HEK293 (cell line): ENCODE data around the gene ABLIM2.

Source experiments
- CTCF ChIA-PET: fragments of 350-600 bp; formaldehyde crosslinking; extraction: SDS; loops from one replicate; lab custom pipeline; 2021; ENCODE audit warnings: antibody characterized with exemption; lab: Yijun Ruan, JAX
- POLR2A ChIA-PET: fragments of 300-600 bp; formaldehyde crosslinking; extraction: SDS; loops from one replicate; lab custom pipeline; 2020; ENCODE audit warnings: antibody characterized with exemption, inconsistent platforms; lab: Yijun Ruan, JAX
- H3K27ac ChIP-seq: fragments of 200-500 bp; sonication (Bioruptor generic); 2 replicates; pipeline ENCODE4 v1.5.1; 2014; ENCODE audit warnings: low read depth, low read length, control low read depth, inconsistent platforms; ENCODE audit errors: extremely low read depth
- H3K36me3 ChIP-seq, 2 experiments: fragments of 200-500 bp in 1 of 2; sonication (Bioruptor generic) in 1 of 2; 1 replicate in 1 of 2; 2 replicates in 1 of 2; pipeline ENCODE4 v1.5.1; 2014 to 2017; ENCODE audit warnings: inconsistent platforms in 2 of 2, low read length in 2 of 2; ENCODE audit not compliant: control insufficient read depth in 2 of 2, insufficient read depth in 1 of 2
- H3K4me1 ChIP-seq: fragments of 200-500 bp; sonication (Bioruptor generic); 2 replicates; pipeline ENCODE4 v1.5.1; 2014; ENCODE audit warnings: mild to moderate bottlenecking, low read length, inconsistent platforms; ENCODE audit not compliant: control insufficient read depth, insufficient read depth
- H3K4me3 ChIP-seq: 2 replicates; pipeline ENCODE4 v1.5.1; 2011; ENCODE audit warnings: low read depth, mild to moderate bottlenecking, control low read depth, low read length, moderate library complexity
- H3K9me3 ChIP-seq: fragments of 200-500 bp; sonication (Bioruptor generic); 2 replicates; pipeline ENCODE4 v1.5.1; 2014; ENCODE audit warnings: low read depth, low read length, inconsistent platforms; ENCODE audit not compliant: control insufficient read depth, insufficient read depth
- BCL11B ChIP-seq: fragments of 450-650 bp; formaldehyde crosslinking; IDR thresholded peaks from 2 replicates; pipeline ENCODE4 v1.5.1; 2016; ENCODE audit warnings: low read depth, missing biosample characterization, missing genetic modification characterization
- GLIS1 ChIP-seq: fragments of 450-650 bp; formaldehyde crosslinking; IDR thresholded peaks from 2 replicates; pipeline ENCODE4 v1.5.1; 2016; ENCODE audit warnings: missing biosample characterization, missing genetic modification characterization
- GLIS2 ChIP-seq: fragments of 450-650 bp; formaldehyde crosslinking; IDR thresholded peaks from 2 replicates; pipeline ENCODE4 v1.5.1; 2016; ENCODE audit warnings: missing biosample characterization, missing genetic modification characterization
- HOXC10 ChIP-seq: sonication (generic); formaldehyde crosslinking; IDR thresholded peaks from 2 replicates; pipeline ENCODE4 v1.8.1; 2023; ENCODE audit warnings: mild to moderate bottlenecking, missing genetic modification reagents
- KLF10 ChIP-seq: fragments of 450-650 bp; IDR thresholded peaks from 2 replicates; pipeline ENCODE4 v1.5.1; 2018; ENCODE audit warnings: missing biosample characterization, mild to moderate bottlenecking, missing genetic modification characterization
- KLF16 ChIP-seq: fragments of 450-650 bp; formaldehyde crosslinking; IDR thresholded peaks from 2 replicates; pipeline ENCODE4 v1.5.1; 2017; ENCODE audit warnings: missing biosample characterization, missing genetic modification characterization
- KLF8 ChIP-seq: fragments of 450-650 bp; formaldehyde crosslinking; IDR thresholded peaks from 2 replicates; pipeline ENCODE4 v1.5.1; 2016; ENCODE audit warnings: missing biosample characterization, missing genetic modification characterization
- KLF9 ChIP-seq: fragments of 450-650 bp; formaldehyde crosslinking; IDR thresholded peaks from 2 replicates; pipeline ENCODE4 v1.5.1; 2016; ENCODE audit warnings: missing biosample characterization, missing genetic modification characterization, low read depth
- MYNN ChIP-seq: fragments of 450-650 bp; formaldehyde crosslinking; IDR thresholded peaks from 2 replicates; pipeline ENCODE4 v1.5.1; 2016; ENCODE audit warnings: missing biosample characterization, missing genetic modification characterization, borderline replicate concordance
- SCRT2 ChIP-seq: fragments of 450-650 bp; formaldehyde crosslinking; IDR thresholded peaks from 2 replicates; pipeline ENCODE4 v1.5.1; 2016; ENCODE audit warnings: missing biosample characterization, missing genetic modification characterization
- SP3 ChIP-seq: fragments of 450-650 bp; formaldehyde crosslinking; IDR thresholded peaks from 2 replicates; pipeline ENCODE4 v1.5.1; 2016; ENCODE audit warnings: missing biosample characterization, missing genetic modification characterization
- SP7 ChIP-seq: fragments of 450-650 bp; formaldehyde crosslinking; IDR thresholded peaks from 2 replicates; pipeline ENCODE4 v1.5.1; 2016; ENCODE audit warnings: missing biosample characterization, missing genetic modification characterization
- TCF7L2 ChIP-seq: IDR thresholded peaks from 2 replicates; pipeline ENCODE4 v1.6.1; 2011; ENCODE audit warnings: low read depth, mild to moderate bottlenecking, inconsistent platforms, low read length, moderate library complexity, borderline replicate concordance
- ZBTB17 ChIP-seq: fragments of 450-650 bp; formaldehyde crosslinking; IDR thresholded peaks from 2 replicates; pipeline ENCODE4 v1.5.1; 2016; ENCODE audit warnings: missing biosample characterization, missing genetic modification characterization
- ZBTB48 ChIP-seq: fragments of 450-650 bp; formaldehyde crosslinking; IDR thresholded peaks from 2 replicates; pipeline ENCODE4 v1.5.1; 2016; ENCODE audit warnings: missing biosample characterization, missing genetic modification characterization
- ZFP41 ChIP-seq: fragments of 450-650 bp; formaldehyde crosslinking; IDR thresholded peaks from 2 replicates; pipeline ENCODE4 v1.5.1; 2016; ENCODE audit warnings: missing biosample characterization, missing genetic modification characterization, borderline replicate concordance
- ZNF19 ChIP-seq: fragments of 450-650 bp; formaldehyde crosslinking; IDR thresholded peaks from 2 replicates; pipeline ENCODE4; 2016; ENCODE audit warnings: missing biosample characterization, missing genetic modification characterization, low read depth
- ZNF202 ChIP-seq: fragments of 450-650 bp; formaldehyde crosslinking; IDR thresholded peaks from 2 replicates; pipeline ENCODE4 v1.5.1; 2016; ENCODE audit warnings: missing biosample characterization, missing genetic modification characterization, borderline replicate concordance
- ZNF248 ChIP-seq: fragments of 450-650 bp; formaldehyde crosslinking; IDR thresholded peaks from 2 replicates; pipeline ENCODE4 v1.5.1; 2017; ENCODE audit warnings: missing biosample characterization, missing genetic modification characterization
- ZNF335 ChIP-seq: fragments of 450-650 bp; formaldehyde crosslinking; conservative IDR thresholded peaks from 2 replicates; pipeline ENCODE4 v1.5.1; 2016; ENCODE audit warnings: missing biosample characterization, missing genetic modification characterization
- ZNF366 ChIP-seq: fragments of 450-650 bp; formaldehyde crosslinking; conservative IDR thresholded peaks from 2 replicates; pipeline ENCODE4 v1.5.1; 2016; ENCODE audit warnings: missing biosample characterization, missing genetic modification characterization
- ZNF37A ChIP-seq: fragments of 450-650 bp; IDR thresholded peaks from 2 replicates; pipeline ENCODE4 v1.5.1; 2018; ENCODE audit warnings: missing biosample characterization, missing genetic modification characterization
- ZNF416 ChIP-seq: fragments of 450-650 bp; formaldehyde crosslinking; IDR thresholded peaks from 2 replicates; pipeline ENCODE4 v1.5.1; 2016; ENCODE audit warnings: missing biosample characterization, missing genetic modification characterization
- ZNF555 ChIP-seq: fragments of 450-650 bp; formaldehyde crosslinking; conservative IDR thresholded peaks from 2 replicates; pipeline ENCODE4 v1.5.1; 2017; ENCODE audit warnings: missing biosample characterization, mild to moderate bottlenecking, missing genetic modification characterization, inconsistent platforms
- ZNF561 ChIP-seq: fragments of 450-650 bp; IDR thresholded peaks from 2 replicates; pipeline ENCODE4 v1.5.1; 2018; ENCODE audit warnings: missing biosample characterization, missing genetic modification characterization, borderline replicate concordance
- ZNF610 ChIP-seq: fragments of 450-650 bp; formaldehyde crosslinking; IDR thresholded peaks from 2 replicates; pipeline ENCODE4 v1.5.1; 2016; ENCODE audit warnings: missing biosample characterization, missing genetic modification characterization, borderline replicate concordance
- ZNF629 ChIP-seq: fragments of 450-650 bp; formaldehyde crosslinking; IDR thresholded peaks from 2 replicates; pipeline ENCODE4 v1.5.1; 2017; ENCODE audit warnings: missing biosample characterization, missing genetic modification characterization
- ZNF830 ChIP-seq: fragments of 450-650 bp; IDR thresholded peaks from 2 replicates; pipeline ENCODE4 v1.5.0; 2018; ENCODE audit warnings: missing biosample characterization, missing genetic modification characterization, low read depth, mild to moderate bottlenecking, moderate library complexity
- ZSCAN30 ChIP-seq: fragments of 450-650 bp; IDR thresholded peaks from 2 replicates; pipeline ENCODE4 v1.5.1; 2018; ENCODE audit warnings: missing biosample characterization, mild to moderate bottlenecking, missing genetic modification characterization, moderate library complexity
- TF ChIP-seq, protein P1 (sequence below): fragments of 450-650 bp; IDR thresholded peaks from 2 replicates; pipeline ENCODE4 v1.5.1; 2018; ENCODE audit warnings: missing biosample characterization, mild to moderate bottlenecking, missing genetic modification characterization
- TF ChIP-seq, protein P2 (sequence below): fragments of 450-650 bp; formaldehyde crosslinking; IDR thresholded peaks from 2 replicates; pipeline ENCODE4 v1.5.1; 2016; ENCODE audit warnings: missing biosample characterization, missing genetic modification characterization
- TF ChIP-seq, protein P3 (sequence below): fragments of 450-650 bp; formaldehyde crosslinking; IDR thresholded peaks from 2 replicates; pipeline ENCODE4 v1.5.1; 2016; ENCODE audit warnings: missing biosample characterization, missing genetic modification characterization
- TF ChIP-seq, protein P4 (sequence below): fragments of 450-650 bp; formaldehyde crosslinking; IDR thresholded peaks from 2 replicates; pipeline ENCODE4 v1.5.1; 2016; ENCODE audit warnings: missing biosample characterization, missing genetic modification characterization

ABLIM2 gene

DNA sequence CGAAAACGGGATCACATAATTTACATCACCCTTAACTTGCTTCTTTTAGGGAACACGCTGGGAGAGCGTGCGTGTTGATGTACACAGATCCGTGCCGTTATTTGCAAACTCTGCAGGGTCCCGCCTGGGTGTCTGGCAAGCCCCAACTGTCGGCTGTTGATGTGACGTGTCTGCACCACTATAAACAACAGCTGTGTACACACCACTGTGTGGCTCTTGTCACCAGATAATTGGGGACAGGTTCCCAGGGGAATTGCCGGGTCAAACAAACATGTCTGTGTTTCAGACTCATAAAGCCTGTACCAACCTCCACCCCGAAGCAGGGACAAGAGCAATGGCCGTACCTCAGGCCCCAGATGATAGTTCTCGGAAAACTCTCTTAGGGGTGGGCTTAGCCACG lies 113.9 kb downstream of the ABLIM2 start (continued):
- no peak for TF ChIP-seq KLF9
- TF ChIP-seq GLIS2 (tag by site-specific recombination): peak; percentile 56
- TF ChIP-seq ZNF335 (tag by site-specific recombination): peak; percentile 48; the same call in 1 of the 2 replicates
- TF ChIP-seq MYNN (tag by site-specific recombination): no peak
- TF ChIP-seq ZNF561 (tag by site-specific recombination): peak; percentile 74
- TF ChIP-seq SP3 (tag by site-specific recombination): no peak
- TF ChIP-seq SP7 (tag by site-specific recombination): peak; percentile 61
- TF ChIP-seq, protein P1, sequence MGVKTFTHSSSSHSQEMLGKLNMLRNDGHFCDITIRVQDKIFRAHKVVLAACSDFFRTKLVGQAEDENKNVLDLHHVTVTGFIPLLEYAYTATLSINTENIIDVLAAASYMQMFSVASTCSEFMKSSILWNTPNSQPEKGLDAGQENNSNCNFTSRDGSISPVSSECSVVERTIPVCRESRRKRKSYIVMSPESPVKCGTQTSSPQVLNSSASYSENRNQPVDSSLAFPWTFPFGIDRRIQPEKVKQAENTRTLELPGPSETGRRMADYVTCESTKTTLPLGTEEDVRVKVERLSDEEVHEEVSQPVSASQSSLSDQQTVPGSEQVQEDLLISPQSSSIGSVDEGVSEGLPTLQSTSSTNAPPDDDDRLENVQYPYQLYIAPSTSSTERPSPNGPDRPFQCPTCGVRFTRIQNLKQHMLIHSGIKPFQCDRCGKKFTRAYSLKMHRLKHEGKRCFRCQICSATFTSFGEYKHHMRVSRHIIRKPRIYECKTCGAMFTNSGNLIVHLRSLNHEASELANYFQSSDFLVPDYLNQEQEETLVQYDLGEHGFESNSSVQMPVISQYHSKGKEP (tag by site-specific recombination): peak; percentile 71; the same call in 1 of the 2 replicates
- no peak for TF ChIP-seq ZNF416 (tag by site-specific recombination)
- TF ChIP-seq, protein P2, sequence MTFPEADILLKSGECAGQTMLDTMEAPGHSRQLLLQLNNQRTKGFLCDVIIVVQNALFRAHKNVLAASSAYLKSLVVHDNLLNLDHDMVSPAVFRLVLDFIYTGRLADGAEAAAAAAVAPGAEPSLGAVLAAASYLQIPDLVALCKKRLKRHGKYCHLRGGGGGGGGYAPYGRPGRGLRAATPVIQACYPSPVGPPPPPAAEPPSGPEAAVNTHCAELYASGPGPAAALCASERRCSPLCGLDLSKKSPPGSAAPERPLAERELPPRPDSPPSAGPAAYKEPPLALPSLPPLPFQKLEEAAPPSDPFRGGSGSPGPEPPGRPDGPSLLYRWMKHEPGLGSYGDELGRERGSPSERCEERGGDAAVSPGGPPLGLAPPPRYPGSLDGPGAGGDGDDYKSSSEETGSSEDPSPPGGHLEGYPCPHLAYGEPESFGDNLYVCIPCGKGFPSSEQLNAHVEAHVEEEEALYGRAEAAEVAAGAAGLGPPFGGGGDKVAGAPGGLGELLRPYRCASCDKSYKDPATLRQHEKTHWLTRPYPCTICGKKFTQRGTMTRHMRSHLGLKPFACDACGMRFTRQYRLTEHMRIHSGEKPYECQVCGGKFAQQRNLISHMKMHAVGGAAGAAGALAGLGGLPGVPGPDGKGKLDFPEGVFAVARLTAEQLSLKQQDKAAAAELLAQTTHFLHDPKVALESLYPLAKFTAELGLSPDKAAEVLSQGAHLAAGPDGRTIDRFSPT: peak; percentile 87
- TF ChIP-seq, protein P3, sequence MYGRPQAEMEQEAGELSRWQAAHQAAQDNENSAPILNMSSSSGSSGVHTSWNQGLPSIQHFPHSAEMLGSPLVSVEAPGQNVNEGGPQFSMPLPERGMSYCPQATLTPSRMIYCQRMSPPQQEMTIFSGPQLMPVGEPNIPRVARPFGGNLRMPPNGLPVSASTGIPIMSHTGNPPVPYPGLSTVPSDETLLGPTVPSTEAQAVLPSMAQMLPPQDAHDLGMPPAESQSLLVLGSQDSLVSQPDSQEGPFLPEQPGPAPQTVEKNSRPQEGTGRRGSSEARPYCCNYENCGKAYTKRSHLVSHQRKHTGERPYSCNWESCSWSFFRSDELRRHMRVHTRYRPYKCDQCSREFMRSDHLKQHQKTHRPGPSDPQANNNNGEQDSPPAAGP (tag by site-specific recombination): peak; percentile 77; the same call in 1 of the 2 replicates
- TF ChIP-seq ZSCAN30 (tag by site-specific recombination): peak; percentile 78
- TF ChIP-seq KLF10 (tag by site-specific recombination): peak; percentile 72
- no peak for TF ChIP-seq KLF8 (tag by site-specific recombination)
- no peak for TF ChIP-seq HOXC10
- peak; percentile 56; the same call in 1 of the 2 replicates for TF ChIP-seq TCF7L2
- peak; percentile 83 for TF ChIP-seq ZNF629 (tag by site-specific recombination)
- 0 out of 2 replicates have a peak, but pooled peaks have one; percentile 20 for TF ChIP-seq ZNF366
- TF ChIP-seq ZFP41 (tag by site-specific recombination): no peak
- peak; percentile 10; the same call in 1 of the 2 replicates for TF ChIP-seq ZNF19 (tag by site-specific recombination)
- 0 out of 2 replicates have a peak, but pooled peaks have one; percentile 43 for TF ChIP-seq ZBTB17 (tag by site-specific recombination)
- peak; percentile 96 for TF ChIP-seq GLIS1 (tag by site-specific recombination)
- peak; percentile 84 for TF ChIP-seq ZBTB48 (tag by site-specific recombination)
- TF ChIP-seq, all 188 proteins: peak for 56

DNA sequence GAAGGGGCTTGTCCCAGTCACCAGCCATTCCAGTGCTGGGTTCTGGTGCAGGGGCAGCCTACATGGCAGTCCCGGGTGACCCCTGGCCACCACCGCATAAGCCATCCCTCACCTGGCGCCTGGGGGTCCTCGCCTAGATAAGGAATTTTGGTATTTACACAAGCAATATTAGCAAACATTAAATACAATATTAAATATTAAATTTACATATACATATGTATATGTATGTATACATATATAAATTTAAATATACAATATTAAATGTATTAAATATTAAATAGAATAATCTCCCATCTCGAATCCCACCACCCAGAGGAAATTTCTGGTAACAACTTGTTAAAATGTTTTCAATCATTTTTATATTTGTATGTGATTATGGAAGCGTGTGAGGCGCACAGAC lies 114.4 kb downstream of the ABLIM2 start:
- no peaks in the 10 kb centered on the region for H3K9me3 ChIP-seq
- no peak overlapping the region for H3K4me3 ChIP-seq
- ChIA-PET POLR2A (no interaction called here), CTCF (no interaction called here)
- 0 out of 2 replicates have a peak, but pooled peaks cover 2% of the 10 kb centered on the region for H3K4me1 ChIP-seq
- no peaks in the 10 kb centered on the region for H3K36me3 ChIP-seq
- no peak overlapping the region for H3K27ac ChIP-seq
- TF ChIP-seq ZNF555 (no peak), SCRT2 (no peak), BCL11B (no peak), ZNF248 (tag by site-specific recombination) (no peak), ZNF202 (tag by site-specific recombination) (no peak), ZNF830 (tag by site-specific recombination) (no peak), ZNF610 (tag by site-specific recombination) (no peak), KLF10 (tag by site-specific recombination) (no peak), KLF16 (tag by site-specific recombination) (no peak), ZNF37A (tag by site-specific recombination) (no peak)
- TF ChIP-seq, protein P4, sequence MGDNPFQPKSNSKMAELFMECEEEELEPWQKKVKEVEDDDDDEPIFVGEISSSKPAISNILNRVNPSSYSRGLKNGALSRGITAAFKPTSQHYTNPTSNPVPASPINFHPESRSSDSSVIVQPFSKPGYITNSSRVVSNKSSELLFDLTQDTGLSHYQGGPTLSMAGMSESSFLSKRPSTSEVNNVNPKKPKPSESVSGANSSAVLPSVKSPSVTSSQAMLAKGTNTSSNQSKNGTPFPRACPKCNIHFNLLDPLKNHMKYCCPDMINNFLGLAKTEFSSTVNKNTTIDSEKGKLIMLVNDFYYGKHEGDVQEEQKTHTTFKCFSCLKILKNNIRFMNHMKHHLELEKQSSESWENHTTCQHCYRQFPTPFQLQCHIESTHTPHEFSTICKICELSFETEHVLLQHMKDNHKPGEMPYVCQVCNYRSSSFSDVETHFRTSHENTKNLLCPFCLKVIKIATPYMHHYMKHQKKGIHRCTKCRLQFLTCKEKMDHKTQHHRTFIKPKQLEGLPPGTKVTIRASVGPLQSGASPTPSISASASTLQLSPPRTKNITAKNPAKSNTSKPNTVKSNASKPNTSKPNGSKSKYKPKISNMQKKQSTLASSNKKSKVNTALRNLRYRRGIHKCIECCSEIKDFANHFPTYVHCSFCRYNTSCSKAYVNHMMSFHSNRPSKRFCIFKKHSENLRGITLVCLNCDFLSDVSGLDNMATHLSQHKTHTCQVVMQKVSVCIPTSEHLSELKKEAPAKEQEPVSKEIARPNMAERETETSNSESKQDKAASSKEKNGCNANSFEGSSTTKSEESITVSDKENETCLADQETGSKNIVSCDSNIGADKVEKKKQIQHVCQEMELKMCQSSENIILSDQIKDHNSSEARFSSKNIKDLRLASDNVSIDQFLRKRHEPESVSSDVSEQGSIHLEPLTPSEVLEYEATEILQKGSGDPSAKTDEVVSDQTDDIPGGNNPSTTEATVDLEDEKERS (tag by site-specific recombination): no peak
